GM18505 (cell line): ENCODE measurements around the gene DNAJC2.

Experiments
- ATAC-seq: cut with Tn5 transposase; IDR thresholded peaks from one replicate; pipeline ENCODE4 v1.9.1; 2021; ENCODE audit not compliant: unreplicated experiment
- POLR2A ChIP-seq: IDR thresholded peaks from 4 replicates; pipeline ENCODE4 v1.6.1; 2011; ENCODE audit warnings: borderline replicate concordance; ENCODE audit not compliant: insufficient read depth, insufficient read length; ENCODE audit errors: extremely low read depth

Gene DNAJC2, protein sequence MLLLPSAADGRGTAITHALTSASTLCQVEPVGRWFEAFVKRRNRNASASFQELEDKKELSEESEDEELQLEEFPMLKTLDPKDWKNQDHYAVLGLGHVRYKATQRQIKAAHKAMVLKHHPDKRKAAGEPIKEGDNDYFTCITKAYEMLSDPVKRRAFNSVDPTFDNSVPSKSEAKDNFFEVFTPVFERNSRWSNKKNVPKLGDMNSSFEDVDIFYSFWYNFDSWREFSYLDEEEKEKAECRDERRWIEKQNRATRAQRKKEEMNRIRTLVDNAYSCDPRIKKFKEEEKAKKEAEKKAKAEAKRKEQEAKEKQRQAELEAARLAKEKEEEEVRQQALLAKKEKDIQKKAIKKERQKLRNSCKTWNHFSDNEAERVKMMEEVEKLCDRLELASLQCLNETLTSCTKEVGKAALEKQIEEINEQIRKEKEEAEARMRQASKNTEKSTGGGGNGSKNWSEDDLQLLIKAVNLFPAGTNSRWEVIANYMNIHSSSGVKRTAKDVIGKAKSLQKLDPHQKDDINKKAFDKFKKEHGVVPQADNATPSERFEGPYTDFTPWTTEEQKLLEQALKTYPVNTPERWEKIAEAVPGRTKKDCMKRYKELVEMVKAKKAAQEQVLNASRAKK

DNA sequence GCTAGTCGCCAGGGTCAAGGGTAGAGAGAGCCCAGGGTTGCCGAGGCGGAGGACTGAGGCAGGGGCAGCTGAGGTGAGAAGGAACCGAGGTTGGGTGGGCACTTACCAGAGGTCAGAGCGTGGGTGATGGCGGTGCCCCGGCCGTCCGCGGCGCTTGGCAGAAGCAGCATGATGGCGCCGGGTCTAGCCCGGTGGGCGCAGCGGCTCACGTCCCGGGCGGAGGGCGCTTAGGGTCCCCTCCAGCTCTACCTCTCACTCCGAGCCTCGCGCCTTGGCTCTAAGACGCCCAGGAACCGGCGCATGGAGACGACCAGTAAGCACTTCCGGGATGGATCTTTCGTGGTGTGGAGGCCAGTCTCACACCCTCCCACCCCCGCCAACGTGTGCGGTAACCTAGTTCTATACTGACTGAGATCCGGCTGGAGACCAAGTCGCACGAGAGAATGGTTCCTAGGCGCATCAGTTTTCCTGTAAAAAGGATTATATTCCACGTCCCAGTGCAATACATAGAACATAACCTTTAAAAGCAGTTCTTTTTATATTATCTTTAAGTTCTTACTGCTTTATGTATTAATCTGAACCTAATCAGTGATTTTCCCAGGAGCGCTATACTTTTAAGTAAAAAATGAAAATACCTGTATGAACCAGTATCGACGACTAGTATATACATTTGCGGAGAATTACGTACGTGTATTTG, at the start of gene DNAJC2:
DNAJC2 (minus strand) TSS at position 315 of the 697 bp plus-strand sequence; CDS start at position 170, 145 bp downstream.
- ATAC-seq, result peak; percentile 72
- peak; percentile 85 for TF ChIP-seq POLR2A

DNA sequence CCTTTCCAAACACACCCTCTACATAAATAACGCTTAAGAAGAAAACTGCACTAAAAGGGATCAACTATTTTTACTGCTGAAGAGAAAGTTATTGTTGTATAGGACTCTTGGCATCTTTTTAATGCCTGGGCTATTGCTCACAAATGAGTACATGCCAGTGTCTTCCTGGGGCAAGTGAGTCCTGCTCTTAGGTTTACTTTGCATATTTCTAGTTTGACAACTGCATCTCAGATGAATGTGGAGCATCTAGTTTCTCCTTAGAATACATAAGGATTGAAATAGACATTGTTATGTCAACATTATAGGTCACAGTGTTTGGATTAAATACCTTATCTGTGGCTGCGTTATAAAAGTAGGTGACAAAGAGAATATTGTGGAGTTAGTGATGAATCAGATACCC, 47.4 kb upstream of the DNAJC2 start:
- TF ChIP-seq POLR2A, result no peak
- ATAC-seq, result no peak

DNA sequence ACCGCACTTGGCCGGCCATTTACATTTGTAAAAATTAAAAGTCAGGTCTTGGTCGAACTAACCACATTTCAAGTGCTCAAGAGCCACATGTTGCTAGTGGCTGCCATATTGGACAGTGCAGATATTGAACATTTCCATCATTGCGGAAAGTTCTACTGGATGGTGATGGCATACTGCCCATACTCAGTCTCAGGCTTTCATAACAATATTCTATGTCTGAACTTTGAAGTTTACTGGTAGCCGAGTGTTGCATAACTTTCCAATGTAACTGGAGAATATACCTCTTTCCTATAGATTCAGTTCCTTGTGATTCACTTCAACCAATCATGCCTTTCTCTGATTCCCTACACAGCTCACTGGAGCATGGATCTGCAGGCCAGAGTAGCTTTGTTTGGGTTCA, 46.6 kb upstream of the DNAJC2 start:
- no peak for ATAC-seq
- TF ChIP-seq POLR2A, result no peak

DNA sequence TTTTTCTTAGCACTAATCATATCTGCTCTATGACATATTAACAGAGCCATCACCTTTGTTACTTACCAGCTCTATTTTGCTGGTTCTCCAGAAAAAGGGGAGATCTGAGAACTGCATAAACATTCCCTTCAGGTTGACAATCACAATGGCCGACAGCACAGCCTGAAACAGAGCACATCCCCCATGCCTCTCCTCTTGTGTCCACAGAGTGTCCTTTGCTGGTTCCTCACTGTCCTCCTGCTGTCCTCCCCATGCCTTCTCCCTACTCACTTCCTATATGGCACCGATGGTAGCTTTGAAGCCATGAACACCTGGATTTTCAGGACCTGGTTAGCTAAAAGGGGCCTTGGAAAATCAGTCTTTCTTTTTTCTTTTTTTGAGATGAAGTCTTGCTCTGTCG, 44.7 kb upstream of the DNAJC2 start:
- no peak for TF ChIP-seq POLR2A

DNA sequence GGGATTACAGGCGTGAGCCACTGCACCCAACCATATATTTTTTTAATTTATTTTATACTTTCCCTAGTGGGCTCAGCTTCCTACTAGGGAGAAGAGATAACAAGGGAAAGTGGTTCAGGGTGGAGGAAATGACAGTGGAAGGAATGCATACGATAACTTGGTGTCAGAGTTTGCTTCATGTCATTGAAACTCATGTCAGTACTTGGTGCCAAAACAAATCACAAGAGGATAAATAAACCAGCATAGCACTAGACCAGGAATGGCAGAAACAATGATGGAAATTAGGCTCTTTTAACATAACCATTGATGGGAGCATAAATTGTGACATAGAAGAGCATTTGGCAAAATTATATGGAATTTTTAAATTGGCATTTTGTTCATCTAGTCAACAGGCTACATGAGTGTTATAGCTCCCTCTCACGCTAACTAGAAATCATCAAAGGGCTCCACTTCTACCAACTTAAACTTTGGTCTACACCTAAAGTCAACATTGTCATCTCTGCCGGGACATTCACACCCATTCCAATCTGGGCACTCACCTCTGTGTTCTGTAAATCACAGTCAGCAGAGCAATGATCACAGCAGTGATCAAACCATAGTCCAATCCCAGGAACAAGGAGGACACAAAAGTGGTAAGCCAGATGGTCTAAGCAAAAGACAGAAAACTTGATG, 44.0 kb upstream of the DNAJC2 start:
- no peak for TF ChIP-seq POLR2A
- ATAC-seq, result no peak

More for the DNA sequence above, 44.7 kb upstream of the DNAJC2 start:
- ATAC-seq, result no peak

DNA sequence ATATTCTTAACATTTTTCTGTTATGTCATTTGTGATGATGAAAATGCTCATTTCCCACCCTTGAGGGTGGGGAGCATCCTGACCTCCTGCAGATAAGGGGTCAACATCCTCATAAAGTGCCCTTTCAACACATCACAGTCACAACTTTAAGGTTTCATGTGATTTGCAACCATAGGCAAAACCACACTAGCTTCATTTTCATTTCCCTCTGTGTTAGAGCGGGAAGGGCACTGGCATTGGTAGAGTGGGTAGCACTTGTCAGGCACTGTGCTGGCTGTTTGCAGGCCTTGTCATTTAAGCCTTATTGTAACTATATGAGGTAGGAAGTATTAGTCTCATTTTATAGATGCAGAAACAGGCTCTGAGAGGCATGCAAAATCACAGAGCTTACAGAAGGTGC, 42.7 kb upstream of the DNAJC2 start:
- ATAC-seq, result no peak
- no peak for TF ChIP-seq POLR2A

DNA sequence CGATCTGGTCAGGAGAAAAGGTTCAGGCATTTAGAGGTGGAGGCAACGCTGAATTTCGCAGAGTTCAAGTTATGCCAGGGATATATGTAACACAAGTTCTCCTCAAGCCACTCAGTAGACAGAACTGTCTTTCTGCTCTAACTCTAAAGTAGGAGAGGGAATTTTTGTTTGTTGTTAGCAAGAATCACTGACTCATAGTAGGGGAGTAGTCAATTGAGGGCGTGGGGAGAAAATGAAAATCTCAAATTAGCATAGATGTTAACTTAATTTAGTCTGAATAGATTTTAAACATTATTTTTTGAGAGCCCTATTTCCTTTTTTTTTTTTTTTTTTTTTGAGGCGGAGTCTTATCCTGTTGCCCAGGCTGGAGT, 37.5 kb upstream of the DNAJC2 start:
- no peak for ATAC-seq
- TF ChIP-seq POLR2A, result no peak

DNA sequence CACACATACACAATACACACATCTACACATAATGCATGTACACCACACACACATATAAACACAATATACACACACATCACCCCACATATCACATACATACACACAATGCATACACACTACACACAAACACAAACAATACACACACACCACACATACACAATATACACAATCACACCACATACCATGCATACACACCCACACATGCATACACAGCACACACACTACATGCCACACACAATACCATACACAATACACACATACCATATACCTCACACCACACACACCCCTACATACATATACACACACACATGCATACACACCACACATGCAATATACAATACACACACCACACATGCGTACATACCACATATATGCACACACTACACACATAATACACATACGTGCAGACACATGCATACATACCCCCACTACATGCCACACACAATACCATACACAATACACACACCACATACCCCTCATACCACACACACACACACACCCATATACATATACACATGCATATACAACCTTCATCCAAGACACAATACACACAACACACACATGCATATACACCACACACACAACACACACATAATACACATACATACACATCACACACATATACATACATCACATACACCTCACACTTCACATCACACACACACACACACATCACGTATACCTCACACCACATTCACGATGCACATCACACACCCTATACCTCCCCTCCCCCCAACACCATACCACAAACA, 36.9 kb upstream of the DNAJC2 start:
- TF ChIP-seq POLR2A, result no peak
- no peak for ATAC-seq

DNA sequence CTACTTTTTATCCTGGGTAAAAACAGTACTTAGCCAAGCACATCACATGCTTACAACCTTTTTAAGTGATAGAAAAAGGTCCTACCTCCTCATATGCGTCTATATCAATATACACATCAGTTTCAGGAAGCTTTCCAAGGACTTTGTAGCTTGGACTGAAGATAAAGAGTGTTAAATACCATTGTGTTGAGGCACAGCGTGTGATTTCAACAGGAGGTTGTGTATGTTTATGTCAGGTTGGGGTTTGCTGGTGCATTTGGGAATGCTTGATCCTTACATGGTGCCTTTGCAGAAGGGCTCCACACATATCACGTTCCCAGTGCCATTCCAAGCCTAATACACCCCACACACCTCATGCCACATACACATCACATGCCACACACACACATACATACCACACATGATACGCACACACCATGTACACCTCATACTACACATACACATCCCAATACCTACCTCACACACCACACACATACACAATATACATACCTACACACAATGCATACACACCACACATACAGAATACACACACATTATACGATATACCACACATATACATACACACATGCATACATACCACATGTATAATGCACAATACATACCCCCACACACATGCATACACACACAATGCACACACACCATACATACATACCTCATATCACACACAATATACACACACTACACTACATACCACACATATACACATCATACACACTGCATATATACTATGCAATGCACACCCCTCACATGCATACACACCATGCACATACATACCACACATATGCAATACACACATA, 36.0 kb upstream of the DNAJC2 start:
- TF ChIP-seq POLR2A, result no peak
- no peak for ATAC-seq

DNA sequence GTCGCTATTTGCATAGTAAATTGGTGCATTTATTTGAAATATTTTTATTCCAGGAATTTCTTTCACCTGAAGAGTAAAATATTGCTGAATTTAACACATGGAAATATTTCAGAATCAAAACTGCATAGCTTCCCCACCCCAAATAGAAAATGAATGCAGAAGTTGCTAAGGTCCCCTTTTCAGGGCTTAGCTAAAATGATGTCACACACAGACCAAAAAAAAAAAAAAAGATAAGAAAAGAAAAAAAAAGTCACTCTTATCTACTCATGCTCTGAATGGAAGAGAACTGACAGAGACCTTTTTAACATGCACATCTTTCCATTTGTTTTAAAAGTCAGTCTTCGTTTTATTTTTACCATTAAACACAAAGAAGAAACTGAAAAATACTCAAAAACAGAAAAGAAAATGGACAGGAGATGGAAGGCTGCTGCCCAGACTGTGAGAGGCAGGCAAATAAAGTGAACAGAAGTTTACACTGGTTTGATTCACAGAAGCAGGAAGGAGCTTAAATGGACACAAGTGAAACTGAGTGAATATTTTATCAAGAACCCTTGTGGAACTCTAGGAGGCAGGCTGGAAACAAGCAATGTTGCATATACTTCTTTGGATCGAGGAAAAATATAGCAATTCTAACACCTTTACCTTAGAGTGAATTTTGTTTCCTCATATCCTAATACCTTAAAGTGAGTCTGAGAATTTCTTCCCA, 34.9 kb upstream of the DNAJC2 start:
- TF ChIP-seq POLR2A, result no peak
- no peak for ATAC-seq

DNA sequence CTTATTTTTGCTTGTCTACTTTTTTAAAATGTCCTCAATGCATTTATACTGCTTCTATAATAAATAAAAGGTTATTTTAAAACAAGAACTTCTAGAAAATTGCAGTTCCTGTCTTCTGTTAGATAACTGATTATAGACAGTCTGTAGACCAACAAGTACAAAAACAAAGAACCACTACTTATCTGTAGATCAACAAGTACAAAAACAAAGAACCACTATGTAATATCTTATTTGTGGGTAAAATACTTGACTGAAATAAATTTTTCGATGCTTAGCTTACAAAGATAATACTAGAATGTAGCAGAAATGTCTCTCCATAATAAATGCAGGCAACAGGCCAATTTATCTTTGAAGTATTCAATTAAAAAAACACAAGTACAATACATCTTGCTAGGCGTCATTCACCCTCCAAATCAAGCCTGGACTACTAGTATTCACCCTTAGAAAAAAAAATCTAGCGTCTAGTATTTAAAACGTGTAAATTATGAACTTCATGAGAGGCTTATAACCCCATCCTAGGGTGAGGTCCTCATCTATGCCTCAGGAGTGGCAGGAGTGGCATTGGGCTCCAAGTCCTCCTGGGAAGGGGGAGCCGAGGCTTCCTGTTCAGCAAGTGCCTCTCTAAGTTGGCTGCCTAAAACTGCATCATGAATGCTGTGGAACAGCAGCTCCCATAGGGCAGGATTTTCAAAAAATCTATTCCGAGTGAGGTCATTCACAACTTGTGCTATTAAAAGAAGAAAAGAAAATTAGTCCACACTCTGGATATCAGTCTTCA, 29.5 kb upstream of the DNAJC2 start:
- no peak for TF ChIP-seq POLR2A
- ATAC-seq, result no peak
